Esophagus squamous epithelium (tissue), 4 donors: ENCODE data around the gene FAM171A2.

Experiments used
- CTCF ChIP-seq, 6 experiments: fragments of 450-650 bp in 4 of 6; fragments of 200-600 bp in 2 of 6; sonication (generic) in 2 of 6; IDR thresholded peaks; one replicate each; pipeline ENCODE4 v1.5.1; 2016 to 2019; ENCODE audit warnings: antibody characterized with exemption in 6 of 6, mild to moderate bottlenecking in 4 of 6, moderate library complexity in 4 of 6
- POLR2A ChIP-seq, 4 donors: fragments of 450-650 bp; IDR thresholded peaks; one replicate each; pipeline ENCODE4 v1.6.1; 2017; ENCODE audit warnings: antibody characterized with exemption in 4 of 4, mild to moderate bottlenecking in 4 of 4, moderate library complexity in 3 of 4

- TF ChIP-seq CTCF (IDR thresholded peaks at IDR 0.05), result no peak
- no peak for TF ChIP-seq POLR2A (IDR thresholded peaks at IDR 0.05)
Observed at GRCh38 chr17:44317545-44317944, 46.1 kb downstream of the FAM171A2 start.
